GM21619 (cell line): Measurements from ENCODE around the gene PROSER1.
"Not testable (repeated sequence)": the region's sequence is repeated elsewhere in the genome, so short reads cannot be mapped to it uniquely, and the experiment has no call there.

Experiments used
- ATAC-seq: cut with Tn5 transposase; IDR thresholded peaks from one replicate; pipeline ENCODE4 v1.9.1; 2021; ENCODE audit not compliant: unreplicated experiment

Gene PROSER1

GRCh38 chr13:39032150-39032549, 5.7 kb downstream of the PROSER1 start:
- no peak for ATAC-seq

GRCh38 chr13:39025433-39025839, 12.5 kb downstream of the PROSER1 start:
- ATAC-seq = no peak

GRCh38 chr13:39023761-39024160, 14.1 kb downstream of the PROSER1 start:
- ATAC-seq = no peak

- no peak for ATAC-seq
These were observed 14.6 kb downstream of the PROSER1 start for GRCh38 chr13:39023316-39023715.

GRCh38 chr13:39020853-39021462, 16.9 kb downstream of the PROSER1 start:
- no peak for ATAC-seq

DNA sequence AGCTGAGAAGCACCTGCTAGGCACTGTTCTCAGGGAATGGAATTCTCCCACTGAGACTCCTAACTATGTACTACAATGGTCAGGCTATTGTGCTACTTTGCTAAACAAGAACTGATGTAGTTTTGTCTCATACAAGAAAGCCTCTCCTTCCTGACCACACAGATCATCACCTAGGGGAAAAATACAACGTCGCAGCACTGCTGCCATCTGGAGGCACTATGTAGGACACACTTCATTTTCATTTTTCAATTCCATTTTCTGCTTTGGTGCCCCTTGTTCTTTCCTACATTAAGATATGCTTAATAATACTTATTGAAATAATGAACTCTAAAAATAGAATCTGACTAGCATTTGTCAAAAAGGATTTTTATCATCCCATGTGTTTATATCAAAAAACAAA, 21.1 kb downstream of the PROSER1 start:
- peak; percentile 83 for ATAC-seq

DNA sequence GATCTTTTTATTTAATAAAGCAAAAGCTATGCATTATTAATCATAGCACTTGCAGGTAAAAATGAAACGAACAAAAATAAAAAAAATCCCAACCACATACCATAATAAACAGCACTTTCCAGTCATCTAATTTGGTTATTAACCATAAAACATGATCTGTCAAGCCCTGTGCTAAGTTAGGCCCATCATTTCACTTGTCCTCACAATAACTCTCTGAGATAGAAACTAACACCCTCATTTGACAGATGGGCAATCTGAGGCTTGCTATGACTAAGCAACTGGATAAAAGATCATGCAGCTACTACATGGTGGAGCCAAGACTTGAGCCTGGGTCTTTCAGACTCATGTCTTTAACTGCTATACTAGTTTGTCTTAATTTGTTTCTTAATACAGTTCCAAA, 21.8 kb downstream of the PROSER1 start:
- peak; percentile 87 for ATAC-seq

DNA sequence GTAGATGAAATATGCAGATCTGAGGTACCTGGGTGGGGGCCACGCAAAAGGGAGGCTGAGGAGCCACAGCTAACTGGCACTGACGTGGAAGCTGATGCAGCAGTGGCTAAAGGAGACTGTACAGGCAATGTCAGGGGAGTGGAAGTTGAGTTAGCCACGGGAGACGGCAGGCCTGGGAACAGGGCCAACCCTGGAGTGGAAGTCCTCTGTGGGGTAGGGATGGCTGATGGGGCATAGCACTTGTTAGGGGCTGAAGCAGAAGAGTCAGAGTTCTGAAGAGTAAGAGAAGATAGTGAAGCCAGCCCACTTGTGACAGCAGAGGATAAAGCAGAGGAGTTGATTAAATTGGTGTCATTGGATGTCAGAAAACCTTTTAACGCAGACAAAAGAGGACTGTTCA, 24.4 kb downstream of the PROSER1 start:
- no peak for ATAC-seq

DNA sequence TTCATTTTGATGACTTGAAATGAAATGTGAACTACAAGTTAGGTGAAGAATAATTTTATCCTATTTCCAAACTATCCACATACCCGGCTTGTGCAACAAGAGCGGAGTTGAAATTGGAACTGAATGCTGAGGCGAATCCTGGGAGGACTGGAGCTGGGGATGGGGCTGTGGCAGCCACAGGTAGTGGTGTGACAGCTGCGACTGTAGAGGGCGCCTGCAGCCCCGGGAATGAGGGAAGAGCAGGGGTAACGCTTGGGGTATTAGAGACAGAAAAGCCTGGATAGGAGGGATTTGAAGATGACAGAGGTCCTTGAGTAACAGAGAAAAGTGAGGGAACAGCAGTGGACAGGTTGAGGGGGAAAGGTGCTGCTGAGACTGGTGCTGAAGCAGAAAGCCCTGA, 25.3 kb downstream of the PROSER1 start:
- no peak for ATAC-seq

- ATAC-seq = not testable (repeated sequence)
These were observed 31.3 kb downstream of the PROSER1 start for GRCh38 chr13:39006371-39007111.

DNA sequence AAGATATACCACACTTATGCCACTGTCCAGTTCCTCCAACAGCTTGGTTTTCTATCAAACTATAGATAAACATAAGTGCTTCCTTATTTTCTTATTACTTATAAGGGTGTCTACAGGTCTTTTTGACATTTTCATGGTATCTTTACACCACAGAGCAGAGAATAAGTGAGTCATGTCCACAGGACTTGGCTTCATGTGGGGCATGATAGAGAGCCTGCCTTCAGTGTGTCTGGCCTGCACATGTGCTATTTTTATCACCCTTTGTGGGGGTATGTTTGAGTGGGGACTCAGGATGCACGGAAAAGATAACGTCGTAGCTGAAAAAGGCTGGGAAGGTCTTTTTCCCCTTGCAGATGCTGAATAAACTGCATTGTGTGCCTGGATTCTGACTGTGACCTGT, 39.1 kb downstream of the PROSER1 start:
- ATAC-seq = no peak

GRCh38 chr13:38993381-38993780, 44.5 kb downstream of the PROSER1 start:
- ATAC-seq = no peak

- ATAC-seq = no peak
These were observed 47.2 kb downstream of the PROSER1 start, which contains the start of gene STOML3 for GRCh38 chr13:38990693-38991092. Gene STOML3, minus strand, starts transcription at chr13:38990831. Its CDS starts 110 bp downstream, at chr13:38990721.

GRCh38 chr13:38981096-38981495, 56.8 kb downstream of the PROSER1 start:
- no peak for ATAC-seq

GRCh38 chr13:38980750-38981078, 57.2 kb downstream of the PROSER1 start:
- ATAC-seq = no peak

GRCh38 chr13:38979891-38980749, 57.8 kb downstream of the PROSER1 start:
- ATAC-seq = no peak

GRCh38 chr13:38970380-38971051, 67.4 kb downstream of the PROSER1 start:
- no peak for ATAC-seq

- ATAC-seq = no peak
These were observed 68.7 kb downstream of the PROSER1 start for GRCh38 chr13:38969187-38969586.

DNA sequence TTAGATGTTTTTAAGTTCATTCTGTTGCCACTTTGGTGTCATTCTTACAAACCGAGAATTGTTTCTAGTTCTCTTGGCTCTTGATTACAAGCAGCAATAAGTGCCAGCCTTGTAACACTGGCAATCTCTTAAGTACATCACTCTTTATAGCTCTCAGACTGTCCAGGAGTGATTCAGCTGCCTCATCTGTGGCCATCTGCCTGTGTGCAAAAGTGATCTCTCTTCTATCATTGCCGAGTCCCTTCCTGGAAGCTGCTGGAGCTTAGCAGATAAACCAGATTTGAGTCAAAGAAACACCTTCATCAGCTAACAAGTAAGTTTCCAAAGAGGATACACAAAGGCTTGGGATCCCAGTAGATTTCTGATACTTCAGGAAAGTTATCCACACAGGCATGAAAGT, 70.4 kb downstream of the PROSER1 start:
- no peak for ATAC-seq

DNA sequence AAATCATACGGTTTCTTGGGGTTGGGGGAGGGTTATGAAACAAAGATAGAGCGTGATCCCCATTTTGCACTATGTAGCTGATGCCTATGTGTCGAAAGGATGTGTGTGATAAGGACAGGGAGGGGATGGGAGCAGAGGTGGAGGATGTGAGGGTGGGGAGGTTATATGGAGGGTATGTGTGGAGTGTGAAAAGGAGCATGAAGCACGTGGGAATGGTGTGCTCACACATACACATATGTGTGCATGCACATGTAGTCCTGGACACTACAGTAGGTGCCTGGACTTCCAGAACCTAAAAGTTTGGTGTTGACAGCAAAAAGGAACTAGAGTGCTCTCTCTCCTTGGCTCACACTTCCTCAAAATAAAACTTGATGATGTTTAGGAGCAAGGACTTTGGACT, 72.6 kb downstream of the PROSER1 start:
- ATAC-seq = no peak

DNA sequence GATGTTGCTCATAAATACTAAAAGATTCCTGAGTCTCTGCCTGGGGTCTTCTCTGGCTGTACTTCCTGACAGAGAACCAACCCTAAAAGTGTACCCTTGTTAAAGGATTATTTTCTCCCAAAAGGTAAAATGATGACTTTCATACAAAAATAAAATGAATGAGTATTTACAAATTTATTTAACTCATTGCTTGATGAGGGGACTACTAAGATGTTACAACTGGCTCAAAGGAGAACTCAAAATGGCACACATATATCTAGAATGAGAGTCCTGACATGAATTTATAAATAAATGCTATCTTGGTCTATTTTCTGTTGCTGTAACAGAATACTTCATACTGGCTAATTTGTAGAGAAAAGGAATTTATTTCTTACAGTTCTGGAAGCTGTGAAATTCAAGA, 77.7 kb downstream of the PROSER1 start:
- no peak for ATAC-seq
